Epithelial cell of prostate (primary cell): Measurements from ENCODE around the gene TTYH3.

Experiments
- DNase-seq: peaks from one replicate; pipeline ENCODE4 v3.0.0-alpha.2; 2011; ENCODE audit warnings: low read depth, low spot score
- H3K27ac ChIP-seq: fragments of 450-650 bp; 2 replicates; pipeline ENCODE4 v1.5.1; 2017; ENCODE audit warnings: mild to moderate bottlenecking

The TTYH3 gene

DNA sequence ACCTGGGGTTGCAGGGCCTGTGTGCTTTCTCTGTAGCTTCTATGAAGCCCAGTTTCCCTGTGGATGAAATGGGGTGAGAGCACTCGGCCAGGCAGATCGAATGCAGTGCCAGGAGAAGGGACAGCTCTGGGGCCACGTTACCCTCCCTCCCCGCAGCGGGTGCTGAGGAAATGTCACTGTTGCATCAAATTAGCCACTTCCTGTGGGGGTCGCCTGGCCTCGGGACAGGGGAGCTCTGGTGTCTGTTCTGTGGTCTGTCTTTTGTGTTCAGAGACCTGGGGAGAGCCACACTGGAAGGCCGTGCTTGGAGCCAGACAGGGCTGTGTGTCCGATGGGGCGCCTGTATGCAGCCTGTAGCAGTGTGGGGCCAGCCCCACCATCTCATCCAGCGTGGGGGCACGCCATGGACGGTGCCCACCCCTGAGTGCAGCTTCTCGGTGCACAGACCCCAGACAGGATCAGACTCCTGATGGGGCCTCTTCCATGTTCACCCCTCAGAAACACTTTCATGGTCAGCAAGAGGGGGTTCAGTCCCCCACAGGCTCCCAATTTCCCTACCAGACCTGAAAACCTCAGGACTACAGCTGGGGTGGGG is 13.6 kb downstream of the TTYH3 start:
- no peak for DNase-seq
- no peak overlapping the region for H3K27ac ChIP-seq

- no peak overlapping the region for H3K27ac ChIP-seq
- DNase-seq: no peak
These were observed 14.5 kb downstream of the TTYH3 start for GRCh38 chr7:2646336-2646679.

- no peak overlapping the region for H3K27ac ChIP-seq
- DNase-seq: no peak
These were observed 15.1 kb downstream of the TTYH3 start for GRCh38 chr7:2646680-2647571.

- no peak overlapping the region for H3K27ac ChIP-seq
- DNase-seq: no peak
These were observed 15.9 kb downstream of the TTYH3 start for GRCh38 chr7:2647594-2648172.

DNA sequence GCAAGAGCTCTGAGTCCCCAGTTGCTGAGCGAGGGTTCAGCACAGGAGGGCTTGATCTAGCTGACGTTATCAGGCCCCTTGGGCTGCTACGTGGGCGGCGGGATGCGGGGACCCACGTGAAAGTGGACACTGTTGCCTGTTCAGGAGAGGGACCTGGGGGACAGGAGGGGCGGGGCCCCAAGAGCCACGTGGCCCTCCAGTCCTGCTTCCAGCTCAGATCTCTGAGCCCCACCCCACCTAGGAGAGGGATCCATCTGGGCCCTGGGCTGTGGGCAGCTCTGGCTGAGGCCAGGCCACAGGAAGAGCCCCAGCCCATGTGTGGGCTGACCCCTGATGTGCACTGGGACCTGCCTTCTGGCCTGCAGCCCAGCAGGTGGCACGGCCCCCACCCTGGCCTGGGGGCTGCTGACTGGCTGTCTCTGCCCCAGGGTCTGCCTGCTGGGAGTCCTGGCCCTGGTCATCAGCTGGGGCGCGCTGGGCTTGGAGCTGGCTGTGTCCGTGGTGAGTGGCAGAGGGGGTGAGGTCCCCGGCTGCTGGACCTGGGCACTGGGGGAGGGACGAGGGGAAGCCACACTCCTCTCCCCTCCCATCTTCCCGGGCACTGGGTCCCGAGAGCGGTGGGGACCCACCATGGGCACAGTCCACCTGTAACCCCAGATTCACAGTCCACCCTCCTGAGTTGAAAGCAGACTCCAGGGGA is 17.5 kb downstream of the TTYH3 start:
- no peak for DNase-seq
- no peak overlapping the region for H3K27ac ChIP-seq

DNA sequence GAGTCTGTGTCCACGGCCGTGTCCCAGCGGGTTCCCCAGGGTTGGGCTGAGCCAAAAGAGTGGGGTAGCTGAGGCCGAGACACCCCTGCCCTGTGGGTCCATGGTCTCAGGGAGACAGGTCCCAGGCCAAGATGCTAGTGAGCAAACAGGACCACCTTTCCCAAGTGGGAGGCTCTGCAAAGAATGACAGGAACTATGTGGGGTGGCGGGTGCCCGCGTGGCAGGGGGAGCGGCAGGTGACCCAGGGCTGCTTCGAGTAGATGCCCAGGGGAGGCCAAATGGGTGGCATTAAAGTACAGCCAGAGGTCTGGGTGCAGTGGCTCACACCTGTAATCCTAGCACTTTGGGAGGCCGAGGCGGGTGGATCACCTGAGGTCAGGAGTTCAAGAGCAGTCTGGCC is 18.2 kb downstream of the TTYH3 start:
- no peak overlapping the region for H3K27ac ChIP-seq
- no peak for DNase-seq

DNA sequence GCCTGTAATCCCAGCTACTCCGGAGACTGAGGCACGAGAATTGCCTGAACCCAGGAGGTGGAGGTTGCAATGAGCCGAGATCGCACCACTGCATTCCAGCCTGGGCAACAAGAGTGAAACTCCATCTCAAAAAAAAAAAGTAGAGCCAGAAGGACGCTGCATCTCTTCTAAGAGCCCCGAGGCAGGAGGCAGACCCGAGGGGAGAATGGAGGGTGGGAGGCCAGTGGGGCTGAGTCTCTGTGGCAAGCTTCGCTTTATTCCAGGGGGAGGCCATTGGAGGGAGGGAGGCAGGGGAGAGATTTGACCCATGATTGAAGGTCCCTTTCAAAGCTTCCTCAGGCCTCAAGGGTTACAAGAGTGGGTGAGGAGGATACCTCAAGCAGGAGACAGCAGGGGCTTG is 18.7 kb downstream of the TTYH3 start:
- DNase-seq: no peak
- no peak overlapping the region for H3K27ac ChIP-seq

DNA sequence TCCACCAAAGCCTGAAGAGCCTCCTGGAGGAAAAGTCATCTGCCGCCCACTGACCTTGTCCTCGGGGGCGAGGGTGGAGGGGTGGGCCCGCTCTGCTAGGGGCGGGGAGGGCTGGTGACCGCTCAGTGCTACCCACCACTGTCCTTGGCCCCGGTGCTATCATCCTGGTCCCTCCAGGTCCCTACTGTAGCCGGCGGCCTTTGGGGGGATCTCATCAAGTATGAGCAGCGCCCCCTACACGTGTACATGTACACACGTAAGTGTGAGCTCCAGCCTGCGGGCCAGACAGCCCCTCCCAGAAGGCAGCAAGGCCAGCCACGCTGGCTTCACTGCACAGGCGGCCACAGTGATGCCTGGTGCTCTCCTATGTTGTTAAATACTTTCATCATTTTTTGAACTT is 19.6 kb downstream of the TTYH3 start:
- H3K27ac ChIP-seq: no peak overlapping the region
- no peak for DNase-seq

GRCh38 chr7:2651847-2652735 is 20.3 kb downstream of the TTYH3 start:
- no peak for DNase-seq

GRCh38 chr7:2652736-2653060 is 20.9 kb downstream of the TTYH3 start:
- no peak overlapping the region for H3K27ac ChIP-seq
- DNase-seq: no peak

More at GRCh38 chr7:2651847-2652735, 20.3 kb downstream of the TTYH3 start:
- H3K27ac ChIP-seq: no peak overlapping the region

GRCh38 chr7:2654059-2654458 is 22.3 kb downstream of the TTYH3 start:
- DNase-seq: no peak
- H3K27ac ChIP-seq: no peak overlapping the region

- DNase-seq: no peak
- no peak overlapping the region for H3K27ac ChIP-seq
These were observed 24.3 kb downstream of the TTYH3 start for GRCh38 chr7:2655870-2656614.

GRCh38 chr7:2657208-2657607 is 25.4 kb downstream of the TTYH3 start:
- H3K27ac ChIP-seq: no peak overlapping the region
- no peak for DNase-seq

DNA sequence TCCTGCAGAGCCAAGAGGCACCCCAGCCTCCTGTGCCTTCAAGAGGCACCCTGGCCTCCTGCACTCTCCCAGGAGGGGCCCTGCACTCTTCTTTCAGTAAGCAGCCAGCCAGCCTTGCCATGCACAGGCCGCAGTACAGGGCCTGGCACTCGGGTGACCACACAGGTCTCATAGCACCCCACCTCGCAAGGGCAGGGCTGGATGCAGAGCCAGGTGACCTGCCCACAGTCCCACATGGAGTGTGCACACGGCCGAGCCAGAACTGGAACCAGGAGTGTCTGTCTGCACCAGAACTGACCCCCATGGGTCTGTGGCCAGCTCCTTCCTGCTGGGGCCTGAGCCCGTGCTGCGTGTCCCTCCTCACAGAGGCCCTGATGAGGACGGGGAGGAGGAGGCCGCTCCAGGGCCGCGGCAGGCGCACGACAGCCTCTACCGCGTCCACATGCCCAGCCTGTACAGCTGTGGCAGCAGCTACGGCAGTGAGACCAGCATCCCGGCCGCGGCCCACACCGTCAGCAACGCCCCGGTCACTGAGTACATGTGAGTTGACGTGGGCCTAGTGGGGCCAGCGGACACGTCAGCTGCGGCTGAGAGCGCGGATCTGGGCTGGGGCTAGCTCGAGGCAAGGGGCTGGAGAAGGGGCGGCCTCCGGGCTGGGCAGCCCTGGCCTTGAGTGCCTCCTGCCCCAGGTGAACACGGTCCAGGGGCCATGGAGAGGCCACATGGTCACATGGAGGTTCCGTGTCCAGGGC is 26.3 kb downstream of the TTYH3 start:
- H3K27ac ChIP-seq: no peak overlapping the region
- DNase-seq: no peak

DNA sequence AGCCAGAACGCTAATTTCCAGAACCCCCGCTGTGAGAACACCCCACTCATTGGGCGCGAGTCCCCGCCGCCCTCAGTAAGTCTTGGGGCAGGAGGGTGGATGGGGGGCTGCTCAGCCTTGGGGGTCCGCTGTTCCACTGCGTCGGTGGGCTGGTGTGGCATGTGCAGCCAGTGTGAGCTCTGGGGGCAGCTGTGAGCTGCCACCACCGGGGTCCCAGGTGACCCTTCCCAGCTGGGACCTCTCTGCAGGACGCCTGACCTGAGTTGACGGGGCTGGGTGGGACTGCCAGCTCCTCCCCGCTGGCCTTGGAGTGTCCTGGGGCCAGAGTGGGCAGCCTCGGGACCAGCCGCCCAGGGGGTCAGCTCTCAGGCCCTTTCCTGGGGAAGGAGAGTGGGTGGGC is 27.2 kb downstream of the TTYH3 start:
- no peak for DNase-seq
- no peak overlapping the region for H3K27ac ChIP-seq

GRCh38 chr7:2659556-2660358 is 28.0 kb downstream of the TTYH3 start:
- H3K27ac ChIP-seq: no peak overlapping the region
- DNase-seq: no peak

GRCh38 chr7:2660359-2661095 is 28.7 kb downstream of the TTYH3 start:
- no peak overlapping the region for H3K27ac ChIP-seq
- no peak for DNase-seq
